Endothelial cell of umbilical vein (primary cell): ENCODE data around the gene ZNF581. TPM values are rescaled to one million over a fixed set of nuclear protein-coding genes. Genes with fewer than 3 reads are reported as not detected.

Experiments used
- BruUV-seq: library from RNA; stranded (reverse); fragments of 400-500 nt; replicated peaks from 2 replicates; lab custom pipeline; 2021; lab: Mats Ljungman, UMichigan
- CTCF ChIA-PET: fragments of 300-600, 350-600 bp; sonication (Branson Sonifier 250); formaldehyde crosslinking; loops from one replicate; lab custom pipeline; 2021; ENCODE audit warnings: antibody characterized with exemption, inconsistent platforms; lab: Charles Lee
- POLR2A ChIA-PET: fragments of 300-600, 350-600 bp; sonication (Branson Sonifier 250); formaldehyde crosslinking; loops from one replicate; lab custom pipeline; 2021; ENCODE audit warnings: antibody characterized with exemption, inconsistent platforms; lab: Charles Lee
- DNase-seq: peaks from one replicate; pipeline ENCODE4 v3.0.0-alpha.2; 2011; ENCODE audit warnings: low read depth, low spot score
- FAIRE-seq: peaks from 2 replicates; lab custom pipeline; 2011; peaks lifted over from hg19 to GRCh38; lab: Jason Lieb, UNC
- H2AFZ ChIP-seq: 2 replicates; pipeline ENCODE4 v1.6.0; 2012; ENCODE audit warnings: low read depth, low read length, control low read depth, inconsistent platforms
- H3K27ac ChIP-seq: 2 replicates; pipeline ENCODE4 v1.5.1; 2011; ENCODE audit warnings: low read depth, mild to moderate bottlenecking, control low read depth, low read length, moderate library complexity; ENCODE audit not compliant: insufficient read depth
- H3K27me3 ChIP-seq, 2 experiments: 2 replicates each; pipeline versions ENCODE4 v1.6.0 to v1.6.1; 2011; ENCODE audit warnings: low read length in 2 of 2, mixed read lengths in 1 of 2; ENCODE audit not compliant: control insufficient read depth in 2 of 2, insufficient read depth in 2 of 2
- H3K36me3 ChIP-seq, 2 experiments: 2 replicates in 1 of 2; 3 replicates in 1 of 2; pipeline ENCODE4 v1.5.1; 2011; ENCODE audit warnings: low read length in 2 of 2, mild to moderate bottlenecking in 1 of 2, moderate library complexity in 1 of 2; ENCODE audit not compliant: control insufficient read depth in 2 of 2, insufficient read depth in 2 of 2; ENCODE audit errors: extremely low read depth in 1 of 2
- H3K4me1 ChIP-seq: 3 replicates; pipeline ENCODE4 v1.5.1; 2011; ENCODE audit warnings: mild to moderate bottlenecking, low read length; ENCODE audit not compliant: control insufficient read depth, insufficient read depth; ENCODE audit errors: extremely low read depth
- H3K4me2 ChIP-seq: 2 replicates; pipeline ENCODE4 v1.6.1; 2011; ENCODE audit warnings: low read length, control low read depth, mixed read lengths; ENCODE audit not compliant: insufficient read depth
- H3K4me3 ChIP-seq, 3 experiments: fragments of 200-600 bp in 1 of 3; sonication (generic), shearing (Covaris generic) in 1 of 3; replicated peaks in 1 of 3; 2 replicates each; pipeline ENCODE4 v1.5.1; 2011 to 2016; ENCODE audit warnings: control low read depth in 3 of 3, low read length in 3 of 3, mild to moderate bottlenecking in 2 of 3, inconsistent platforms in 1 of 3, low read depth in 1 of 3, moderate library complexity in 1 of 3; ENCODE audit not compliant: insufficient read depth in 1 of 3
- H3K79me2 ChIP-seq: 2 replicates; pipeline ENCODE4 v1.6.0; 2012; ENCODE audit warnings: low read length, inconsistent platforms; ENCODE audit not compliant: control insufficient read depth, insufficient read depth
- H3K9ac ChIP-seq: replicated peaks from 2 replicates; pipeline ENCODE3; 2011; ENCODE audit warnings: low read length, control low read depth; ENCODE audit not compliant: insufficient read depth; ENCODE audit errors: extremely low read depth
- H3K9me1 ChIP-seq: replicated peaks from 3 replicates; pipeline ENCODE4 v1.6.0; 2011; ENCODE audit warnings: mild to moderate bottlenecking, low read length; ENCODE audit not compliant: control insufficient read depth, insufficient read depth; ENCODE audit errors: extremely low read depth
- H3K9me3 ChIP-seq: replicated peaks from 2 replicates; pipeline ENCODE4 v1.5.1; 2012; ENCODE audit warnings: low read length, inconsistent platforms; ENCODE audit not compliant: control insufficient read depth, insufficient read depth
- H4K20me1 ChIP-seq: replicated peaks from 2 replicates; pipeline ENCODE3; 2011; ENCODE audit warnings: mild to moderate bottlenecking, low read length; ENCODE audit not compliant: control insufficient read depth, insufficient read depth; ENCODE audit errors: extremely low read depth
- EZH2 ChIP-seq: IDR thresholded peaks from 2 replicates; pipeline ENCODE4 v1.6.1; 2012; ENCODE audit warnings: borderline replicate concordance, low read depth, mild to moderate bottlenecking, moderate library complexity, low read length, inconsistent platforms; ENCODE audit not compliant: severe bottlenecking
- FOS ChIP-seq: IDR thresholded peaks from 2 replicates; pipeline ENCODE4 v1.6.1; 2011; ENCODE audit warnings: mild to moderate bottlenecking, low read length, moderate library complexity, borderline replicate concordance; ENCODE audit not compliant: insufficient read depth
- GATA2 ChIP-seq: IDR thresholded peaks from 2 replicates; pipeline ENCODE4 v1.7.0; 2011; ENCODE audit warnings: low read depth, mild to moderate bottlenecking, moderate library complexity, mixed read lengths, low read length; ENCODE audit not compliant: insufficient read length, insufficient read depth
- JUN ChIP-seq: IDR thresholded peaks from 2 replicates; pipeline ENCODE4 v1.6.1; 2011; ENCODE audit warnings: borderline replicate concordance, low read depth; ENCODE audit not compliant: insufficient read length, insufficient read depth
- MYC ChIP-seq: IDR thresholded peaks from one replicate; pipeline ENCODE4 v1.6.1; 2011; ENCODE audit warnings: mild to moderate bottlenecking, low read depth, low read length
- POLR2A ChIP-seq: IDR thresholded peaks from 2 replicates; pipeline ENCODE4 v1.6.1; 2012; ENCODE audit warnings: low read depth, mild to moderate bottlenecking, control low read depth, low read length
- POLR2AphosphoS5 ChIP-seq: IDR thresholded peaks from 2 replicates; pipeline ENCODE4 v1.6.1; 2012; ENCODE audit warnings: low read depth, mild to moderate bottlenecking, control low read depth, low read length, moderate library complexity; ENCODE audit not compliant: insufficient read depth
- dilution Hi-C: fragments of 300-500 bp; cut with MboI; formaldehyde crosslinking; loops from one replicate; pipeline ENCODE4 v1.15.0; 2019; ENCODE audit warnings: low sequenced_read_pairs; ENCODE audit not compliant: extremely low pct_ligation_motif_present
- intact Hi-C: fragments of 100-400 bp; cut with micrococcal nuclease; formaldehyde crosslinking; loops from one replicate; pipeline ENCODE4 v1.10.0; 2022
- polyA plus RNA-seq, 4 experiments: library from polyadenylated mRNA; depleted of rRNA in 3 of 4; stranded (reverse) in 3 of 4; unstranded in 1 of 4; fragments of >200 nt; gene quantifications; 2 replicates each; pipeline versions ENCODE4 v1.2.1 to v1.2.3, GENCODE V29; 2011 to 2012; ENCODE audit warnings: missing spikeins in 1 of 4
- total RNA-seq: library from RNA; stranded (reverse); gene quantifications from 2 replicates; pipeline ENCODE4 v1.2.3, GENCODE V29; 2021
- TF ChIP-seq, protein P1 (sequence below), 2 donors: IDR thresholded peaks; 1 replicate in 1 of 2; 2 replicates in 1 of 2; pipeline ENCODE4 v1.5.1; 2011; ENCODE audit warnings: low read length in 2 of 2, mild to moderate bottlenecking in 2 of 2, moderate library complexity in 2 of 2, control low read depth in 1 of 2, inconsistent platforms in 1 of 2, low read depth in 1 of 2; ENCODE audit not compliant: insufficient read depth in 1 of 2; ENCODE audit errors: extremely low read depth in 1 of 2
- TF ChIP-seq, protein P2 (sequence below): IDR thresholded peaks from 2 replicates; pipeline ENCODE4 v1.6.1; 2011; ENCODE audit not compliant: insufficient read depth, insufficient read length

The ZNF581 gene
- total and polyA plus RNA-seq, 2 donors (not counting 3 experiments of a cell fraction or from before 2014, with no cell fraction given), result 31.4 to 32.3 TPM

DNA sequence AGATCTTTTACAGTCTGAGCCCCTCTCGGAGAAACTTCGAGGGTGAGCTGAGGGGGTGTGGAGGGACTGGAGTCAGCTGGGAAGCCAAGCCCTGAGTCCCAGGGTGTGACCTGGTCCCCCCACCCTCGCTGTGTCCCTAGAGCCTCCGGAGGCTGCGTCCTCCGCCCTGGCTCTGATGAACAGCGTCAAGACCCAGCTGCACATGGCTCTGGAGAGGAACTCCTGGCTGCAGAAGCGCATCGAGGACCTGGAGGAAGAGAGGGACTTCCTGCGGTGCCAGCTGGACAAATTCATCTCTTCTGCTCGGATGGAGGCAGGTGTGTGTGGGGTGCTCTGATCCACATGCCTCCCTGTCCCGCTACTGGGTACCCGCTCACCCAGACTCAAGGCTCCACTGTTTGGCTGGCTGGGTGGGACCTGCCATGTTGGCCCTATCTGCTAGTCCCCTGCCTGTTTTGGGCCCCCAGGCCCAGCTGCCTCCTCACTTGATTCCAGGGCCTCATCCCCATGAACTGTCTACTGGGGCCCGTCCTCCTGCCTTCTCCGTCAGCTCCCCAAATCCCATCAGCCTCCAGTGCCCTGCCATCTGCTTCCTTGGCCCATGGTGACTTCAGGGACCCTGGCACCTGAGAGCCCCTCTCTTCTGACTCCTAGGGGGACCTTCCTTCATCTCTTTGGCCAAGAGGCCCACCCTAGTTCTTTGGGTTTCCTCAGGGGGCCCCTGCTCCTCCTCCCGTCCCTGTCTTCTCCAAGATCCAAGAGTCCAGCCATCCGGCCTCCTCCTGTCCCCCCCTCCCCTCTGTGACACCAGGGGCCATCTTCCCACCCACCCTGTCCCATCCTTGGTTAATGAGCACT lies 6.0 kb downstream of the ZNF581 start:
- Histone ChIP-seq H3K27ac (no peak overlapping the region), H3K9me1 (no peaks in the 10 kb centered on the region), H3K4me3 (no peak overlapping the region), H2AFZ (no peak overlapping the region), H3K27me3 (no peaks in the 10 kb centered on the region), H3K4me2 (no peak overlapping the region), H3K36me3 (peaks cover 3 to 12% of the 10 kb centered on the region in 2 experiments), H3K79me2 (peaks cover 11% of the 10 kb centered on the region), H3K9ac (no peak overlapping the region), H4K20me1 (no peaks in the 10 kb centered on the region), H3K9me3 (no peaks in the 10 kb centered on the region), H3K4me1 (peaks cover 14% of the 10 kb centered on the region)
- FAIRE-seq (no peak), DNase-seq (no peak)
- POLR2A ChIA-PET, result interaction anchor here (0.5 kb wide), 1 partner anchor 41 kb away, joined by 4 read pairs; no protein-coding TSS in a partner anchor
- TF ChIP-seq POLR2A, result no peak
- TF ChIP-seq, protein P1, sequence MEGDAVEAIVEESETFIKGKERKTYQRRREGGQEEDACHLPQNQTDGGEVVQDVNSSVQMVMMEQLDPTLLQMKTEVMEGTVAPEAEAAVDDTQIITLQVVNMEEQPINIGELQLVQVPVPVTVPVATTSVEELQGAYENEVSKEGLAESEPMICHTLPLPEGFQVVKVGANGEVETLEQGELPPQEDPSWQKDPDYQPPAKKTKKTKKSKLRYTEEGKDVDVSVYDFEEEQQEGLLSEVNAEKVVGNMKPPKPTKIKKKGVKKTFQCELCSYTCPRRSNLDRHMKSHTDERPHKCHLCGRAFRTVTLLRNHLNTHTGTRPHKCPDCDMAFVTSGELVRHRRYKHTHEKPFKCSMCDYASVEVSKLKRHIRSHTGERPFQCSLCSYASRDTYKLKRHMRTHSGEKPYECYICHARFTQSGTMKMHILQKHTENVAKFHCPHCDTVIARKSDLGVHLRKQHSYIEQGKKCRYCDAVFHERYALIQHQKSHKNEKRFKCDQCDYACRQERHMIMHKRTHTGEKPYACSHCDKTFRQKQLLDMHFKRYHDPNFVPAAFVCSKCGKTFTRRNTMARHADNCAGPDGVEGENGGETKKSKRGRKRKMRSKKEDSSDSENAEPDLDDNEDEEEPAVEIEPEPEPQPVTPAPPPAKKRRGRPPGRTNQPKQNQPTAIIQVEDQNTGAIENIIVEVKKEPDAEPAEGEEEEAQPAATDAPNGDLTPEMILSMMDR (IDR thresholded peaks at IDR 0.05; ENCODE audit: extremely low read depth in 1 of 2, insufficient read depth in 1 of 2, low read depth in 1 of 2, low read length in 2 of 2), result no peak
- no peak for TF ChIP-seq EZH2
- no peak for TF ChIP-seq FOS
- TF ChIP-seq, protein P2, sequence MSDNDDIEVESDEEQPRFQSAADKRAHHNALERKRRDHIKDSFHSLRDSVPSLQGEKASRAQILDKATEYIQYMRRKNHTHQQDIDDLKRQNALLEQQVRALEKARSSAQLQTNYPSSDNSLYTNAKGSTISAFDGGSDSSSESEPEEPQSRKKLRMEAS, result no peak
- TF ChIP-seq MYC, result no peak
- no peak for TF ChIP-seq JUN
- TF ChIP-seq POLR2AphosphoS5, result no peak
- TF ChIP-seq GATA2, result no peak
- intact Hi-C loops, result loop anchor here (10.0 kb wide), 3 partner anchors 315 to 1185 kb away; partner anchors contain the start of genes KMT5C, LENG9 and ZNF787
- dilution Hi-C loops, result no loop called here
- no TSS peak for BruUV-seq
- CTCF ChIA-PET, result interaction anchor here (0.7 kb wide), 1 partner anchor 17 kb away, joined by 4 read pairs; no protein-coding TSS in a partner anchor
